Nucleus accumbens (tissue), 56 donors: ENCODE measurements around the gene CGB7.
"Not testable (repeated sequence)": the region's sequence is repeated elsewhere in the genome, so short reads cannot be mapped to it uniquely, and the experiment has no call there.

Experiments
- DNase-seq, 56 donors: peaks; one replicate each; lab custom pipeline; 2025; lab: John Stamatoyannopoulos, UW

CGB7 gene

GRCh38 chr19:49018388-49019241 is 38.9 kb downstream of the CGB7 start:
- not testable (repeated sequence) for DNase-seq

- peak in 4 of 56 donors; percentile 2 to 51 (median 30) for DNase-seq
Observed at GRCh38 chr19:49017666-49018351, 39.7 kb downstream of the CGB7 start.

DNA sequence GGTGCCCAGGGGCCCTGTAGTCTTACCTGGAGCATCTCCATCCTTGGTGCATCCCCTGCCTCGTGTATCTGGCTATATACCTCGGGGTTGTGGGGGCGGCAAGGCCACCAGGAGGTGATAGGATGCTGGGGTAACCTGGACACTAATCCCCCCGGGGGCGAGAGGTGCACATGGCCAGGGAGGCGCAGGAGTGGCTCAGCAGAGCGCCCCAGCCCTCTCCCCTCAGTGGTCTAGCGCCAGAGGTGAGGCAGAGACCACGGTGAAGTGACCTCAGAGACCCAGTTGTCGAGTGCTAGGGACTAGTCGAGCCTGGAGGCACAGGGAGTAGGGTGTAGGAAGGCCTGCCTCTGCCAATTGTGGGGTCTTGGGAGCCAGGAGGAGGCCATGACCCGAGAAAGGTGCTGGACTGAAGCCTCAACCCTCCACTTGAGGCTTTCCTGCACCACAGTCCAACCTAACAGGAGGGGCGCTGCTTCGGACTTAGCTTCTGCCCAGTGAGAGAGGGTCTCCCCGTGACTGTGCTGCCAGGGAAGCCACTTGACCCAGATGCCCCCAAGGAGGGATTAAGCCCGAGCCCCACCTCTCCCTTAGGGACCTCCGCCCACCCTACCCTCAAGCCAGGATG is 40.4 kb downstream of the CGB7 start, which contains the start of gene LHB:
Gene LHB (minus strand): TSS at position 51 of the 625 bp plus-strand sequence. CDS start 10 bp downstream, at position 41.
- DNase-seq: no peak

DNA sequence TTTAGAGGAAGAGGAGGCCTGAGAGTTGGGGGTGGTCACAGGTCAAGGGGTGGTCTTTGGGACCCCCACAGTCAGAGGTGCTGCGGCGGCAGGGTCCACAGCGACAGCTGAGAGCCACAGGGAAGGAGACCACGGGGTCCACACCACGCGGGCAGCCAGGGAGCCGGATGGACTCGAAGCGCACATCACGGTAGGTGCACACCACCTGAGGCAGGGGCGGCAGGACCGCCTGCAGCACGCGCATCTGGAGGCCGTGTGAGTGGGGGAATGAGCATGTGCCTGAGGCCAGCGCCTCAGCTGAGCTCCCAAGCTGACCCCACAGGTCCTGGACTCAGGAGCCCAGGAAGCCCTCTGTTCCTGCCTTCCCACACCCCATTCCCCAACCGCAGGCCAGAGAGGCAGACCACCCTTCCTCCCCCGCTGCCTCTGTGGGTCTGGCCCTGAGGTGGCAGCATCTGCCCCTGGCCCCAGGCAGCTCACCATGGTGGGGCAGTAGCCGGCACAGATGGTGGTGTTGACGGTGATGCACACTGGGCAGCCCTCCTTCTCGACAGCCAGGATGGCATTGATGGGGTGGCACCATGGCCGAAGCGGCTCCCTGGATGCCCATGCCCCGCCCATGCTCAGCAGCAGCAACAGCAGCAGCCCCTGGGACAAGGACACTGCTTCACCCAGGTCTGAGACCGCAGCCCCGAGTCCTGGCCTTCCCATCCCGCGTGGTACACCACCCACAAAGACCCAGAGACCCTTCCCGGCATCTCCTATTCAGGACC is 41.3 kb downstream of the CGB7 start:
- DNase-seq: no peak

- DNase-seq: no peak
Observed at GRCh38 chr19:49014870-49015255, 42.7 kb downstream of the CGB7 start.

- no peak for DNase-seq
Observed at GRCh38 chr19:49014123-49014869, 43.3 kb downstream of the CGB7 start.

DNA sequence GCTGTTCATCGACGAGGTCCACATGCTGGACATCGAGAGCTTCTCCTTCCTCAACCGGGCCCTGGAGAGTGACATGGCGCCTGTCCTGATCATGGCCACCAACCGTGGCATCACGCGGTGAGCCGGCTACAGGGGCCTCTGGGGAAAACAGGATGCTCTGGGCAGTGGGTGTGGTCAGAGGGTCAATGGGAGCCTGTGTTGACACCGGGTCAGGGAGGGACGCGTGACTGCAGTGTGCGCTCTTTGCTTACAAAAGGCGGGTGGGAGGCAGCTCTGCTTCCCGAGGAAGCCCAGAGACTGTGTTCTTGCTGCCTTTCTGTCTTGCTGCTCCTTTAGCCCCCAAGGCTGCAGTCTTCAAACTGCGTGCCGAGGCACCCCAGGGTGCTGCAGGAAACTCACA is 46.4 kb downstream of the CGB7 start:
- DNase-seq: no peak

DNA sequence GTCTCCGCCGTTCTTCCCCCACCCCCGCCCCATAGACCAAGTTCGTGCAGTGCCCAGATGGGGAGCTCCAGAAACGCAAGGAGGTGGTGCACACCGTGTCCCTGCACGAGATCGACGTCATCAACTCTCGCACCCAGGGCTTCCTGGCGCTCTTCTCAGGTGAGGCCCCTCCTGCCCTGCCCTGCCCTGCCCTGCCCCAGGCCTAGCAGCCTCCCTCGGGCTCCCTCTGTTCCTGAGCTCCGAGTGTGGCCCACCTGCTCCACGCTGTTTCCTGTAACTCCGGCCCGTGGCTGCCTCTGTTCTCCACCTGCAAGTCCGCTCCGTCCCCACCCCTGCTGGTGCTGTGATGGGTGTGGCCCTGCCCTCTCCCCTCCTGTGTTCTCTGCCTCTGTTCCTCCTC is 47.1 kb downstream of the CGB7 start:
- no peak for DNase-seq

GRCh38 chr19:49009828-49010227 is 47.7 kb downstream of the CGB7 start:
- DNase-seq: no peak

DNA sequence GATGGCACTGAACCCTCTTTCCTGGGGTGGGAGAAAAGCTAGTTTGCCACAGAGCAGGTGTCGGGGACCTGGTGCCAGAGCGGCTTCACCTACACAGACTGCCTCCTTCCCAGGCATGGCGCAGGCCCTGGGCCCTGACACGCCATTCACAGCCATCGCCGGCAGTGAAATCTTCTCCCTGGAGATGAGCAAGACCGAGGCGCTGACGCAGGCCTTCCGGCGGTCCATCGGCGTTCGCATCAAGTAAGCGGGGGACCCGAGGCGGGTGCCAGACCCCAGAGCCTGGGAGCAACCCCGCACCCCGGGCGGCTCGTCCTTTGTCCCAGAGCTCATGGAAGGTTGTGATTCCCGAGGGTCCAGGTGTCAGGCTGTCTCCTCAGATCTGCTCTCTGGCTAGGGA is 50.6 kb downstream of the CGB7 start:
- no peak for DNase-seq

DNA sequence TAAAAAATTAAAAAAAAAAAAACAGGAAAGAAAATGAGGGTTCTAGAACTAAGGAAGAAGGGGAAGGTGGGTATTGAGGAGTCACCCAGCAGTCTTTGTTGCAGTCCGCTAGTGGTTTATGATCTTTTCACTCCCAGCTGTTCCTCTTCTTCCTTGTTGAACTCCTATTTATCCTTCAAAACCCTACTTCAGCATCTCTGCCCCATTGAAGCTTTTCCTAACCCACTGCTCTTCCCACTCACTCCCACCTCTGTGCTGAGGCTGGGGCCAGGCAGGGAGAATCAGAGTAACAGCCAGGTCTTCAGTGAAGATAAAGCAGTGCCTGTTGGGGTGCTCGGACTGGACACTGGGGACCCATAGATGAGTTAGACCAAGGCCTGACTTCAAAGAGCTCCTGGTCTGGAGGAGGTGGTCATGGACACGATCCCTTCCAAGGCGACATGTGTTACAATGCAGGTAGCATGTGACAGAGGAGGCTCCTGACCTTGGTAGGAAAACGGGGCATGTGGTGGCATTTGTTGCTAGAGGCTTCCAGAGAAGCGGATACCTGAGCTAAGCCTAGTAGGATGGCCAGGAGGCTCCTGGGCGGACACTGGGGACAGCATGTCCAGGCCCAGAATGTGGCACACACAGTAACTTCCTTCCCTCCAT is 52.5 kb downstream of the CGB7 start:
- DNase-seq: no peak
